IPS-18c (cell line): ENCODE measurements around the gene RHOT2.
A peak's percentile ranks its signal among the peaks of the same experiment; 100 is the strongest.

Experiments
- H3K4me3 ChIP-seq: 2 replicates; pipeline ENCODE4 v1.7.0; 2013; ENCODE audit warnings: low read depth, mild to moderate bottlenecking, low read length, moderate library complexity; ENCODE audit not compliant: insufficient read depth
- H3K9me3 ChIP-seq: one replicate; pipeline ENCODE4 v1.6.1; 2013; ENCODE audit warnings: mild to moderate bottlenecking, low read length, moderate library complexity; ENCODE audit not compliant: control insufficient read depth, insufficient read depth

Gene RHOT2

GRCh38 chr16:641326-642188, 26.4 kb upstream of the RHOT2 start, which contains the start of gene MCRIP2:
TSS of gene MCRIP2 (plus strand) at chr16:641828. CDS start at chr16:641992, 164 bp downstream.
- peak within 1 kb of the TSS; percentile 72 for H3K4me3 ChIP-seq

GRCh38 chr16:642189-643049, 25.5 kb upstream of the RHOT2 start:
- peak overlapping the region; percentile 72 for H3K4me3 ChIP-seq
- H3K9me3 ChIP-seq = no peaks in the 10 kb centered on the region

More at GRCh38 chr16:641326-642188, 26.4 kb upstream of the RHOT2 start, which contains the start of gene MCRIP2:
- no peaks in the 10 kb centered on the region for H3K9me3 ChIP-seq

GRCh38 chr16:643050-643368, 24.9 kb upstream of the RHOT2 start:
- H3K4me3 ChIP-seq = peak overlapping the region; percentile 72
- no peaks in the 10 kb centered on the region for H3K9me3 ChIP-seq

- Histone ChIP-seq H3K9me3 (no peaks in the 10 kb centered on the region), H3K4me3 (no peak overlapping the region)
These were observed 23.4 kb upstream of the RHOT2 start for GRCh38 chr16:644556-644955.

GRCh38 chr16:645852-646678, 21.9 kb upstream of the RHOT2 start:
- H3K4me3 ChIP-seq = no peak overlapping the region
- no peaks in the 10 kb centered on the region for H3K9me3 ChIP-seq

GRCh38 chr16:646679-647172, 21.2 kb upstream of the RHOT2 start:
- no peaks in the 10 kb centered on the region for H3K9me3 ChIP-seq
- no peak overlapping the region for H3K4me3 ChIP-seq

GRCh38 chr16:647173-647902, 20.6 kb upstream of the RHOT2 start:
- H3K9me3 ChIP-seq = no peaks in the 10 kb centered on the region
- no peak overlapping the region for H3K4me3 ChIP-seq

- Histone ChIP-seq H3K9me3 (no peaks in the 10 kb centered on the region), H3K4me3 (peak overlapping the region; percentile 73)
These were observed 19.7 kb upstream of the RHOT2 start for GRCh38 chr16:648071-648780.

GRCh38 chr16:648781-649589, 18.9 kb upstream of the RHOT2 start, which contains the start of gene WDR90:
TSS of gene WDR90 (plus strand) at chr16:649365. CDS start at chr16:649417, 52 bp downstream.
- H3K9me3 ChIP-seq = no peaks in the 10 kb centered on the region

GRCh38 chr16:649631-650030, 18.3 kb upstream of the RHOT2 start:
- Histone ChIP-seq H3K9me3 (no peaks in the 10 kb centered on the region), H3K4me3 (peak overlapping the region; percentile 73)

More at GRCh38 chr16:648781-649589, 18.9 kb upstream of the RHOT2 start, which contains the start of gene WDR90:
- peak within 1 kb of the TSS; percentile 73 for H3K4me3 ChIP-seq

- no peaks in the 10 kb centered on the region for H3K9me3 ChIP-seq
These were observed 16.1 kb upstream of the RHOT2 start for GRCh38 chr16:651844-652243.

GRCh38 chr16:652454-653305, 15.3 kb upstream of the RHOT2 start:
- no peaks in the 10 kb centered on the region for H3K9me3 ChIP-seq
- no peak overlapping the region for H3K4me3 ChIP-seq

More at GRCh38 chr16:651844-652243, 16.1 kb upstream of the RHOT2 start:
- no peak overlapping the region for H3K4me3 ChIP-seq

GRCh38 chr16:654034-654433, 13.9 kb upstream of the RHOT2 start:
- Histone ChIP-seq H3K9me3 (no peaks in the 10 kb centered on the region), H3K4me3 (no peak overlapping the region)

GRCh38 chr16:657487-657886, 10.4 kb upstream of the RHOT2 start:
- Histone ChIP-seq H3K9me3 (no peaks in the 10 kb centered on the region), H3K4me3 (no peak overlapping the region)
